ENCODE results near the gene RXRB.

DNA sequence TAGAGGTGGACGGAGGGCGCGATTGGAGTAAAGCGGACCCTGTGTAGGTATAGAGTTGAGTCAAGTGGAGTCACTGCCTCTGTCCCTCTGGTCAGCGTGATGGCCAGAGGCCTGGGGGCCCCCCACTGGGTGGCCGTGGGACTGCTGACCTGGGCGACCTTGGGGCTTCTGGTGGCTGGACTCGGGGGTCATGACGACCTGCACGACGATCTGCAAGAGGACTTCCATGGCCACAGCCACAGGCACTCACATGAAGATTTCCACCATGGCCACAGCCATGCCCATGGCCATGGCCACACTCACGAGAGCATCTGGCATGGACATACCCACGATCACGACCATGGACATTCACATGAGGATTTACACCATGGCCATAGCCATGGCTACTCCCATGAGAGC, 681 bp upstream of the RXRB start:
- TF ChIP-seq, protein P1, sequence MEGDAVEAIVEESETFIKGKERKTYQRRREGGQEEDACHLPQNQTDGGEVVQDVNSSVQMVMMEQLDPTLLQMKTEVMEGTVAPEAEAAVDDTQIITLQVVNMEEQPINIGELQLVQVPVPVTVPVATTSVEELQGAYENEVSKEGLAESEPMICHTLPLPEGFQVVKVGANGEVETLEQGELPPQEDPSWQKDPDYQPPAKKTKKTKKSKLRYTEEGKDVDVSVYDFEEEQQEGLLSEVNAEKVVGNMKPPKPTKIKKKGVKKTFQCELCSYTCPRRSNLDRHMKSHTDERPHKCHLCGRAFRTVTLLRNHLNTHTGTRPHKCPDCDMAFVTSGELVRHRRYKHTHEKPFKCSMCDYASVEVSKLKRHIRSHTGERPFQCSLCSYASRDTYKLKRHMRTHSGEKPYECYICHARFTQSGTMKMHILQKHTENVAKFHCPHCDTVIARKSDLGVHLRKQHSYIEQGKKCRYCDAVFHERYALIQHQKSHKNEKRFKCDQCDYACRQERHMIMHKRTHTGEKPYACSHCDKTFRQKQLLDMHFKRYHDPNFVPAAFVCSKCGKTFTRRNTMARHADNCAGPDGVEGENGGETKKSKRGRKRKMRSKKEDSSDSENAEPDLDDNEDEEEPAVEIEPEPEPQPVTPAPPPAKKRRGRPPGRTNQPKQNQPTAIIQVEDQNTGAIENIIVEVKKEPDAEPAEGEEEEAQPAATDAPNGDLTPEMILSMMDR (conservative IDR thresholded peaks at IDR 0.05): no peak; the same call in 1 of the 2 replicates
- no peak for TF ChIP-seq ZFX (IDR thresholded peaks at IDR 0.05)
